ENCODE results near the gene PHLDA2. TPM values are rescaled to one million over a fixed set of nuclear protein-coding genes. Genes with fewer than 3 reads are reported as not detected.

Gene PHLDA2
- polyA plus RNA-seq, 1 donor (not counting 4 experiments of a cell fraction or from before 2014, with no cell fraction given), result 24.3 TPM

DNA sequence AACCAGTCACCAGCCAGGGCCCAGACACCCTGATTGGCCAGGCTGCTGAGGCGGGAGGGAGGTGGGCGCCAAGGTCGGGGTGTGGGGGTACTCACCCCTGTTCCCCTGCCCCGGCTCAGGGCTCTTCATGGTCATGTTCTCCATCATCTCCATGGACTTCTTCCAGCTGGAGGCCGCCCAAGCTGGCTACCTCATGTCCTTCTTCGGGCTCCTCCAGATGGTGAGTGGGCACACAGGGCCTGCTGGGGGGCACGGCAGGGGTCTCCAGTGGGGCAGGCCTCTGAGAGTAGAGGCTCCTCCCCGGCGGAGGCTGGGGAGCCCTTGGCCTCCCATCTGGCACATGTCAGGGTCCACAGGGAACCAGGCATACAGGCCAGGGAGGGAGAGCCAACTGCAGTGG lies 10.0 kb downstream of the PHLDA2 start:
- no peak for TF ChIP-seq EZH2 (IDR thresholded peaks at IDR 0.05; ENCODE audit: low read length)
- Histone ChIP-seq H3K9ac (ENCODE audit: control insufficient read depth, extremely low read depth, insufficient read depth, low read length) (no peak overlapping the region), H3K9me1 (ENCODE audit: control insufficient read depth, extremely low read depth, insufficient read depth, low read length) (no peaks in the 10 kb centered on the region), H3K4me2 (ENCODE audit: control insufficient read depth, extremely low read depth, insufficient read depth, low read depth, low read length) (no peak overlapping the region), H3K9me3 (ENCODE audit: control insufficient read depth, low read depth, low read length) (no peaks in the 10 kb centered on the region), H3K36me3 (ENCODE audit: control insufficient read depth in 2 of 2, extremely low read depth in 1 of 2, insufficient read depth in 2 of 2, low read length in 2 of 2) (no peaks in the 10 kb centered on the region), H3K27me3 (ENCODE audit: control insufficient read depth, extremely low read depth, insufficient read depth, low read length) (no peaks in the 10 kb centered on the region), H3K4me1 (ENCODE audit: control insufficient read depth, extremely low read depth, insufficient read depth, low read length) (no peaks in the 10 kb centered on the region), H2AFZ (ENCODE audit: control insufficient read depth, low read length) (no peak overlapping the region), H3K4me3 (ENCODE audit: control insufficient read depth in 2 of 3, extremely low read depth in 1 of 3, insufficient read depth in 2 of 3, low read depth in 1 of 3, low read length in 3 of 3) (no peak overlapping the region), H3K79me2 (ENCODE audit: control insufficient read depth, insufficient read depth, low read length) (no peaks in the 10 kb centered on the region), H3K27ac (ENCODE audit: control insufficient read depth, insufficient read depth, low read length) (no peak overlapping the region), H4K20me1 (ENCODE audit: control insufficient read depth, extremely low read depth, insufficient read depth, low read length) (no peaks in the 10 kb centered on the region)
- FAIRE-seq (no peak), DNase-seq (ENCODE audit: low read depth, low spot score) (no peak)
- dilution Hi-C loops (cut with MboI; ENCODE audit: extremely low pct_ligation_motif_present, low sequenced_read_pairs), result no loop called here

DNA sequence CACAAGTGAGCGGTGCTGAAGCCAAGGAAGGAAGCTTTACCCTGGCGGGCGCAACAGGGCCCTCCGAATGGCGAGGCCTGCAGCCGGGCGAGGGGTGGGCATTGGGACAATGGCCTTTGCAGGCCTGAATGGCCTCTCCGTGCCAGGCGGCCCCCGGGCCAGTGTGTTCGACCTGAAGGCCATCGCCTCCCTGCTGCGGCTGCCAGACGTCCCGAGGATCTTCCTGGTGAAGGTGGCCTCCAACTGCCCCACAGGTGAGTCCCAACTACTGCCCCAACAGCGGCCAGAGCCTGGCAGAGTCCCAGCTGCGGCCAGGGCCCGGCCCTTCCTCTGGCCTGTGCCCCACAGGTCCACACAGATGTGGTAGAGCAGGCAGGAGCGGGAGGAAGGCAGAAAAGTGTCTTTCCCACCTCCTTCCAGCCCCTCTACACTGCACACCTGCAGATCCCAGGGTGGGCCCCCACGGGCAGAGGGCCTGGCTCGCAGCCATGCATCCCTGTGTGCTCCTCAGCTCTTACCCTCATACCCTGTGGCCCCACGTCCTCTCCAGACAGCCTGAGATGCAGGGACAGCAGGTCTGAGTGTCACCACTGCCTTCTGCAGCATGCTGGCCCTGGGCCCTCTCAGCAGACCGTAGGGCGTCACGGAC lies 11.3 kb downstream of the PHLDA2 start:
- no peak for FAIRE-seq
- dilution Hi-C loops (cut with MboI; ENCODE audit: extremely low pct_ligation_motif_present, low sequenced_read_pairs), result no loop called here
- Histone ChIP-seq H3K4me1 (ENCODE audit: control insufficient read depth, extremely low read depth, insufficient read depth, low read length) (peaks cover 10% of the 10 kb centered on the region), H3K9me3 (ENCODE audit: control insufficient read depth, low read depth, low read length) (no peaks in the 10 kb centered on the region), H3K27ac (ENCODE audit: control insufficient read depth, insufficient read depth, low read length) (no peak overlapping the region), H3K27me3 (ENCODE audit: control insufficient read depth, extremely low read depth, insufficient read depth, low read length) (no peaks in the 10 kb centered on the region), H3K79me2 (ENCODE audit: control insufficient read depth, insufficient read depth, low read length) (no peaks in the 10 kb centered on the region), H4K20me1 (ENCODE audit: control insufficient read depth, extremely low read depth, insufficient read depth, low read length) (no peaks in the 10 kb centered on the region), H3K9me1 (ENCODE audit: control insufficient read depth, extremely low read depth, insufficient read depth, low read length) (no peaks in the 10 kb centered on the region), H2AFZ (ENCODE audit: control insufficient read depth, low read length) (no peak overlapping the region), H3K4me2 (ENCODE audit: control insufficient read depth, extremely low read depth, insufficient read depth, low read depth, low read length) (no peak overlapping the region), H3K4me3 (ENCODE audit: control insufficient read depth in 2 of 3, extremely low read depth in 1 of 3, insufficient read depth in 2 of 3, low read depth in 1 of 3, low read length in 3 of 3) (no peak overlapping the region), H3K36me3 (ENCODE audit: control insufficient read depth in 2 of 2, extremely low read depth in 1 of 2, insufficient read depth in 2 of 2, low read length in 2 of 2) (no peaks in the 10 kb centered on the region), H3K9ac (ENCODE audit: control insufficient read depth, extremely low read depth, insufficient read depth, low read length) (no peak overlapping the region)
- no peak for TF ChIP-seq EZH2 (IDR thresholded peaks at IDR 0.05; ENCODE audit: low read length)
- TF ChIP-seq, protein P1, sequence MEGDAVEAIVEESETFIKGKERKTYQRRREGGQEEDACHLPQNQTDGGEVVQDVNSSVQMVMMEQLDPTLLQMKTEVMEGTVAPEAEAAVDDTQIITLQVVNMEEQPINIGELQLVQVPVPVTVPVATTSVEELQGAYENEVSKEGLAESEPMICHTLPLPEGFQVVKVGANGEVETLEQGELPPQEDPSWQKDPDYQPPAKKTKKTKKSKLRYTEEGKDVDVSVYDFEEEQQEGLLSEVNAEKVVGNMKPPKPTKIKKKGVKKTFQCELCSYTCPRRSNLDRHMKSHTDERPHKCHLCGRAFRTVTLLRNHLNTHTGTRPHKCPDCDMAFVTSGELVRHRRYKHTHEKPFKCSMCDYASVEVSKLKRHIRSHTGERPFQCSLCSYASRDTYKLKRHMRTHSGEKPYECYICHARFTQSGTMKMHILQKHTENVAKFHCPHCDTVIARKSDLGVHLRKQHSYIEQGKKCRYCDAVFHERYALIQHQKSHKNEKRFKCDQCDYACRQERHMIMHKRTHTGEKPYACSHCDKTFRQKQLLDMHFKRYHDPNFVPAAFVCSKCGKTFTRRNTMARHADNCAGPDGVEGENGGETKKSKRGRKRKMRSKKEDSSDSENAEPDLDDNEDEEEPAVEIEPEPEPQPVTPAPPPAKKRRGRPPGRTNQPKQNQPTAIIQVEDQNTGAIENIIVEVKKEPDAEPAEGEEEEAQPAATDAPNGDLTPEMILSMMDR (optimal IDR thresholded peaks at IDR 0.05 in 1 of 3, IDR thresholded peaks at IDR 0.05 in 1 of 3, conservative IDR thresholded peaks at IDR 0.05 in 1 of 3; ENCODE audit: extremely low read depth in 1 of 3, insufficient read depth in 2 of 3, low read length in 3 of 3), result no peak
- no peak for DNase-seq (ENCODE audit: low read depth, low spot score)

Data from keratinocyte (primary cell).